Activated T-helper 1 cell treated with anti-CD3 and anti-CD28 coated beads, Interleukin-2, amount 50 U/mL, for 16 hours (primary cell): ENCODE results near the gene ERO1A.

ENCODE experiments used
- DNase-seq, 2 donors: peaks; one replicate each; pipeline ENCODE4 v3.0.0-alpha.2; 2020; ENCODE audit warnings: low read depth in 1 of 2, low spot score in 1 of 2

The ERO1A gene

DNA sequence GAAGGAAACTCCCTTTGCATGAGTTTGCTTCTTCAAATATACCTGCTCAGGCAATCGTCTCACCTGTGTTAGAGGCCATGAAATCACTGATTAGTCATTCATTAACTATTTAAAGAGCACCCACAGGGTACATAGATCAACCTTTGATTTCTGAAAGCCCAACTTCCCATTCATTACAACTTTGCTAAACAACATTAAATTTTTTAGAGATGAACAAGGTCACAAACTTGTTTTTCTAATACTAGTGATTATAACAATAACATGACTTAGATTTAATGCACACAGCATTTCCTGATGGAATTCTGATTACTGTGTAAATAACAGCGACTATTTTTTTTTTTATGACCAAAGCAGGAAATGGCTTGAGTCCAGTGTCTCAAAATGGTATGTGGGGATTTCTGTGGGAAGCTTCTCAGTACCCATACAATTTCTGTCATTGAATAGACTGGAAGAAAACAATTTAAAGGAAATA lies 5.4 kb upstream of the ERO1A start:
- DNase-seq = no peak

DNA sequence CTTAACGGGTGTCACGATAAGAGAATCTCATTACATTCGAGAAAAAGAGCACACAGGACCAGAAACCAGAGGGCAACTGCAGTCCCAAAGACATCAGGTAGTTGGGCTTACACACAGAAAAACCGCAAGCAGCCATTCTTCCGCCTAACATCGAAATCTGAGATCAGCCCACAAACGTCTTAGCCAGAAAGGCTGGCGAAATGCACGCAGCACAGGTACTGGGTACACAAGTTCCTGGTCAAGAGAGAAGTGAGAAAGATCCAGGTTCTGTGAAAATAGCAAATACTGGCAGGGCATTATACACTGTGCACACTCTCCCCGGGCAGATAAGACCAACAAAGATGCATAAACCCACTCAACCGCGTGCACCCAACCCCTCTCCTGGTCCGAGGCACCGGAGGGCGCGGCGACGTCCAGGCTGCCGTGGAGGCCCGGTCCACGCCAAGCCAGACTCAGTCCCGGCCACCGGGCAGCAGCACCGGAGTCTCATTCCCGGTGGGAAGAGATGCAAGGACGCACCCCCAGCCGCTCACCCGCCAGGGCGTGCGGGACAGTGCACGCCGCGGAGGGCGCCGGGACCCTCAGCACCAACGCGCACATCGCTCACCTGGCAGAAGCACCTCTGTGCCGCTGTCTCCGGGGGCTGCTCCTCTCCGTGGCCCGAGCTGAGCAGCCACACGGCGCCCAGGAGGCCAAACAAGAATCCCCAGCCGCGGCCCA lies 437 bp downstream of the ERO1A start:
- peak; percentile 30 to 33 for DNase-seq

DNA sequence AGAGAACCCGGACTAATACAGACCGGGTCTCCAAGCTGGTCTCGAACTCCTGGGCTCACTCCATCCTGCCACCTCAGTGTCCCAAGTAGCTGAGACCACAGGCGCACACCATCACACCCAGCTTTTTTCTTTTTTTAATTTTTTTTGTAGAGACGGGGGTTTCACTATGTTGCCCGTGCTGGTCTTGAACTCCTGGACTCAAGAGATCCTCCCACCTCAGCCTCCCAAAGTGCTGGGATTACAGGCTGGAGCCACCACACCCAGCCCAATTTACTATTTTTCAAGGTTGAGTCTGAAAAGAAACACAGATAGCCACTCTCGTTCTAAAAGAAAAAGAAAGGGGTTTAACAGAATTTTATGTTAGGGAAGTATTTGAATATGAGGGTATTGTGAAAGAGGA lies 1.8 kb downstream of the ERO1A start:
- no peak for DNase-seq

DNA sequence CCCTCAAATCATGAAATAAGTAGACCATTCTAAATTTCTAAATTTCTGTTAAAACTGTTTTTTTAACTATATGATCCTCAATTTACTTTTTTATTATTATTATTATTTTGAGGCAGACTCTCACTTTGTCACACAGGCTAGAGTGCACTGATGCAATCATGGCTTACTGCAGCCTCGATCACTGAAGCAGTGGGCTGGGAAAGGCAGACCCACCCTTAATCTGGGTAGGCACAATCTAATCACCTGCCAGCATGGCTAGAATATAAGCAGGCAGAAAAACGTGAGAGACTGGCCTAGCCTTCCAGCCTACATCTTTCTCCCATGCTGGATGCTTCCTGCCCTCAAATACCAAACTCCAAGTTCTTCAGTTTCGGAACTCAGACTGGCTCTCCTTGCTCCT lies 2.3 kb downstream of the ERO1A start:
- no peak for DNase-seq

DNA sequence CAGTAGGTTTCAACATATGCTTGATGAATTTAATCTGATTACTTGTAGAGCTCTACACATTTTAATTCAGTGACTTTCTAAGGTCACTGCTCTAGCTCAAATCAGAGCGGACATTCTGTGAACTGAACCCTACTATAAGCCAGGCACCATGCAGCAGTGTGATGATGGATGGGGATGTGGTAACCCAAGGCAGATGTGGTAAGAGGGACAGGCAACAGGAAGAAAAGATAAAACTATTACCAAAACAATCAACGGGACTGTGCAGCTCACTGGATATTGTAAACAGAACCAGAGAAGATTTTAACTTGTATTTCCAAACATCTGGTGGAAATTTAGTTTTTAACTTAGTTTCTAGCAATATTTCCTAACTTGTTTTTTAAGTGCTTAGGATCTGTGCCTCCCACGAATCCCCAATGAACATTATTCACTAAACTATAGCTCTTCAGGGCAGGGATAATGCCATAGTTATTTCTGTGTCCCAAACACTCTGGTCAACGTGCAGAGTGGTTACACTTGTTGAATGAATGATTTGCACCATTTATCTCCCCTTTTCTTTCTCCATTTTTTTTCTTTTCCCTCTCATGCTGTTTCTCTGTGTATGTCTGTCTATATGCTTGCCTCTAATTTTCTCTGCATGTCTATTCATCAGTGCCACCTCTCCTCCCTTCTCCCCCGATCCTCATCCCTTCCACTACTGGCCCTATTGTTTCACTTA lies 3.0 kb downstream of the ERO1A start:
- no peak for DNase-seq

DNA sequence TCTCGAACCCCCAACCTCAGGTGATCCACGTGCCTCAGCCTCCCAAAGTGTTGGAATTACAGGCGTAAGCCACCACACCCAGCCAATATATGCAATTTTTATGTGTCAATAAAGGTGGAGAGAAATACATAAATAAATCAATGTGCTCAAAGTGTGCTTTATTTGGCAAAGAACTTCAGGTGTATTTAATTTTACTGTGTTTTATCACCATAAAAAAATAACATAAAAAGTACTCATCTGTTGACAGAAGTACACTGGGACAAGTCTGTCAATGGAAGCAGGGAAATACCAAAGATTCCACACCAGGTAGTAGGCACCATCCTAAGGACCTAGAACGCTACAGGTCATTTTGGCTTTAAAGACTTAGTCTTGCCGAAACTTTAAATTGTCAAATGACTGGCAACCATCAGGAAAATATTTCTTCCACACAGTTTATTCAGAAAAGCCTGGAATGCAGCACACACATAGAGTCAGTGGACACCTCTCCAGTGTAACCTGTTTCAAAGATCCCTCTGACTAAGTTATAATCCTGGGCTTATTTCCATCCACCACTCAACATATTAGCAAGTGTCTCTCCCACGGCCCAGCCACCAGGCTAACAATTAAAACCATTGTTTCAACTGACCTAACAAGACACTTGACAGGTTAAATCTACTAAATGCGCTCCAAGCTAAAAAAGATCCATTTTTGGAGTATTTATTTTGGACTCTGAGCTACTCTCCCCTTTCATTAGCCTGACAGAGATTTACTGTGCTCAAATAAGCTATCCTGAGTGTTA lies 4.2 kb downstream of the ERO1A start:
- no peak for DNase-seq

DNA sequence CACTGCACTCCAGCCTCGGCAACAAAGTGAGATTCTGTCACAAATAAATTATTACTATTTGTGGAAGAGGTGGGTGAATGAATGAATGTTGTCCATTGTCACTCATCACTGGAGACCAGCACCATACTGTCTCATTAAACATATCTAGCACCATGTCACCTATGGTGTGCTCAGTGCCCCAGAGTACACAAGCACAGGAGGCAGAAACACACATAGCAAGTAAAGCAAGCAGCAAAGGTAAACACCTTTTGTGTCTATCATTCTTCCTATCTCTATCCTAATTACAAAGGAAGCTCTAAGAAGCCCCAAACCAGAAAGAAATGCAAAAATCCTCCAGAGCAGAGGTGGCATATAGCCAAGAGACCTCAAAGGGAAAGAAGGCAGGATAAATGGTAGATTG lies 9.2 kb downstream of the ERO1A start:
- no peak for DNase-seq

DNA sequence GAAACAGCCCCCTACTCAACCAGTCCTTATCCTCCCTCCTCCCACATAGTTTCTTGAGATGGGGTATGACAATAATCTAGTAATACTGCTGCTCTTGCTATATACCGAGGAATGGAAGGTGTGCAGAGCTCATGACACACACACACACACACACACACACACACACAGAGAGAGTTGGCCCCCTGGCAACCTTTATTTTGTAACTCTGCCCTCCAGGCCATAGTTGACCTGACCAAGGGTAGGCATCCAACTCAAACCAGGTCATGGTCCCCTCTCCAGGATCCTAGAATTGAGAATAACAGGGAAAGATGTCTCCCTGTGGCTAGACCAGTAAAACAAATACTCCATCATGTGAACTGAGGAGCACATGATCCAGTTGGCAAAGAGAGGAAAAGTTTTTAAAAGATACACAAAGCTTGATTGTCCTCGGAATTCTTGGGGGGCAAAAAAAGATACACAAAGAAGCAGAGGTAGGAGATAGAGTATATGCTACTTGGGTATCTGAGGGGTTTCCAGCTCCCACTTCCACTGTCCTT lies 11.3 kb downstream of the ERO1A start:
- DNase-seq = no peak

DNA sequence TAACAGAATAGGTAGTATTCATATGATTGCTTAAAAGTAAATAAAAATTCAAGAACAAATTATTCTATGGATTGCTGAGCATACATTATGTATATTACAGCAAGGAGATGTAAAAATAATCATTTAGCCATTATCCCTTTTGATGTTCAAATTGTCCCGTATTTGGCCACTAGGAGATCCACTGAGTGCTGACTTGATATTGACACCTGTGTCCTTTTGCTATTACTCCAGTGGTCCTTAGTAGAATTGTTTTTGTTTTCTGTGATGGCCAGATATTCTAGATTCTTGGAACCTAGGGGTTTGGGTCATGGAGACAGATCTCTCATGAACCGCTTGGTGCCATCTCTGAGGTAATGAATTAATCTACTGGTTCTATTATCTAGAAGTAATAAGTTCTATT lies 16.8 kb downstream of the ERO1A start:
- DNase-seq = no peak

DNA sequence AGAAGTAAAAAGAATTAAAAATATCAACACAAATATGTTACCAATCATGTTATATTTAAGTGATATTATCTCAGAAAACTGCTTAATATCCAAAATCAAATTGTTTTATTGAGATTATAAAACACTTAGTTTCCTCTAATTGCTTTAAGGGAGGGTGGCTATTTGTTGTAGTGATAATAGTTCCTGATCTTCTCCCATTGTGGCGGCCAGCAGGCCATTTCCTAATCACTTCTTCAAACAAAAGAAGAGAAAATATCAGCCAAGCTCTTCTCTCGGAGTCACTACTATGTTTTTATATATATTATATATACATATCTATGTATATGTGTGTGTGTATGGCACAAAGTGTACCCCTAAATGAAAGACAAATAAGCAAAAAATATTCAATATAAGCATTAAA lies 31.5 kb downstream of the ERO1A start:
- no peak for DNase-seq

DNA sequence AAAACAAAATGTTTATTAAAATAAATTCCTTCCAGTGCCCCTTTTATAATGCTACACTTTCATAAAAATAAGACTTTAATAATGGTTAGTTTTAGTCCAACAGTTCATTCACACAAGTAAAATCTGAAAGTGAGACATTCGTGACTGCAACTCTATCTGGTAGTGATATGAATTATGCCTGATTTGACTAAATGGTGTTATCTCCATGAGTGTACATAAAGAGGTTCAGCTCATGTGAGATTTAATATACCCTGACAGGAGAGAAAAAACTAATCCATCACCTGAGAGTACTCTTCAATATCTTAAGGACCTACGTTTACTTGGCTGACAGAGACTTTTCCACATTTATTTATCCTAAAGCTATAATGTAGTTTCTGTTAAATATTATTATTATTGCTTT lies 34.0 kb downstream of the ERO1A start:
- no peak for DNase-seq

DNA sequence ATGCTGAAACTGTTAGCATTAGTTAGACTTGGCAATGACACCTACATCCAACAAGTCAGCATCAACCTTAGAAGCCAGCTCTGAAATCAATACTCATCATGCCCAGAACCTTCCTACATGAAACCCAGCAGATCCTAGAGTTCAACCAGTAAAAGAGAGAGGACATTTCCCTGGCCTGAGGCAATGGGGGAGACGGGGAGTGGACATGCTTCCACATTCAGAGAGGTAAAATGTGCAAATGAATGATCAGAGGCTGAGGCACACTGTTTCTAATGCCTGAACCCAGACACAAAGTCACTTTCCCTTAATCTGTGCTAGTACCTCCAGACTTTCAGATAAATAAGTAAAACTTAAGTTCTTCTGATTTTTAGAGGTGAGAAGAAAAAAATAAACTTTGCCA lies 34.5 kb downstream of the ERO1A start:
- DNase-seq = no peak

DNA sequence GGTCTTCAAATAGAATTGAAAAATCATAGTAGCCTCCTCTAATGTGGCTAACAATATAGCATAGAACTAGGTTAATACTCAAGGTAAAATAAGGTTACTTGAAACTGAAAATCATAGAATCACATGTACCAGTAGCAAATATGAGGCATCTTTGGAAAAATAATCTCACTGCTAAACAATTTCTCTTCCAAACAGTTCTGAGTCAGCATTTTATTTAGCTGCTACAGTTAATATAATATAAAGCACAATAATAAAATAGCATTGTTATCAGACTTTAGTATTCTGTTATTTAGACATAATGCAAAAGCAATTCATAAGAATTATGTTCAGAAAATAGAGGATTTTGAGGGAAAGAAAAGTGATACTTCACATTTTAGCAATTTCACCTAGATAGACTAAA lies 35.0 kb downstream of the ERO1A start:
- no peak for DNase-seq

DNA sequence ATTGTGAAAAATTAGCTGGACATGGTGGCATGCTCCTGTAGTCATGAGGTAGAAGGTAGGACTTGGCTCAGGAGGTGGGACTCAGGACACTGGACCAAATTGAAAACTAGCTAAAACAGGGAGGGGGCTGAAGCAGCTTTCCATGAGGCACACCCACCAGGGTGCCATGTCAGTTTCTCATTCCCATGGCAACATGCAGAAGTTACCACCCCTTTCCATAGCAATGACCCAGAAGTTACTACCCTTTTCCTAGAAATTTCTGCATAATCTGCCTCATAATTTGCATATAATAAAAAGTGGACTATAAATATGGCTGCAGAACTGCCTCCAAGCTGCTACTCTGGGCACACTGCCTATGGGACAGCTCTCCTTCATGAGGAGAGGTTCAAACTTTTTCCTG lies 38.5 kb downstream of the ERO1A start:
- DNase-seq = no peak

DNA sequence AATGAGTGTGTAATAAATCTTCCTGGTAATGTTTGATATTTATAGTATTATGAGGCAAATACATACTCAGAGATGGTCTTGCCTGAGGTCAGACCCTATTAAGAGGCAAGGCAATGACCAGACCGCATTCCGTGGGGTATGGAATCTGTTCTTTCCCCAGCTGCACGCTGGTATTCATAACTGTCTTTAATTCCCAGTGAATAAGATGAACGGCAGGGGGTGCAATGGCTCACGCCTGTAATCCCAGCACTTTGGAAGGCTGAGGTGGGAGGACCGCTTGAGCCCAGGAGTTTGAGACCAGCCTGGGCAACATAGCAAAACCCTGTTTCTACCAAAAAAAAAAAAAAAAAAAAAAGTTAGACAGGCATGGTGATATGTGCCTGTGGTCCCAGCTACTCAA lies 44.6 kb downstream of the ERO1A start:
- no peak for DNase-seq

DNA sequence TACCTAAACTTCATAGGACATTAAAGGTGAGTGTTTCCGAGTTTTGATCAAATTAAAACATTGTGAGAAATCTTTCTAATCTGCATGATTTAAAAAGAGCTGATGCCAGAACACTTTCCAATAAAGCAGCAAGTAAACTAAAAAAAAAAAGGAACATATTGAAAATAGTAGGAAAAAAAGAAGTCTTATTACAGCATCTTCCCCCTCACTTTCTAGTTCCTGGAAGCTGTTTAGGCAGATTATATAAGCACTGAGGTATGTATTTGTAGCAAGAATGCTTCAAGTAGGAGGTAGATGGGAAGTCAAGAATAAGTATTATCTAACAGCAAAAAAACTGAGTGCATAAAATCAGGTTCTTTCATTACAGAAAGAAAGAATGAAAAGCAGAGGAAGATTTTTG lies 45.8 kb downstream of the ERO1A start:
- no peak for DNase-seq

DNA sequence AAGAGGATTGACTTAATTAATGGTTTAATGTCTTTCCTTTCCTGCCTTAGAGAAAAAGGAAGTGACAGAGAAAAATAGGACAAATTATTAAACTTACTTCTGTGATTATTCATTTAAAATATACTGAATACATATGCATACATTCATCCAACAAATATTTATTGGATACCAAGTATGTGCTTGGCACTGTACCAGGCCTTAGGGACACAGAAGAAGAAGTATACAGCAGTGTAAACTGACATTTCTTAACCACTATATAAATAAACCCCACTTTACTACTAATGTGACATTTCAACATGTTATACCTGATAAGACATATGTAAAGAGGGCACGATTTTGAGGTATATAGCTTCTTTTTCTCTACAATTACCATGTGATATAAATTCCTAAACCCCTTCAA lies 53.6 kb downstream of the ERO1A start:
- DNase-seq = no peak

DNA sequence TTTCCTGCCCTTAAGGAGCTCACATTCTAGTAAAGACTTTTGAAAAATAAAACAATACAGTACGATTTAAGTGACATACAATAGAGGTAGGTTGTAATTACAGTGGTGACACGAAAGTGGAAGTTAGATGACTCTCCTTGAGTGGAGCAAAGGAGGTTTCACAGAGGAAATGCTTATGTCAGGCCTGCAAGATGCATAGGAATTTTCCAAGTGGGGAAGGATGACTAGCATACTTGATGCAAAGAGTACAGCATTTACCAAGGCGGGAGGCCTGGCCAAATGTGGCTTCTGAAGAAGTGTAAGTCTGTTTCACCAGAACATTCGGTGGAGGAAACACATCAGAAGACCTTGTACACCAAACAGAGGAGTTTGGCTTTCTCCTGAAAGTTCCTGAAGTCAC lies 55.2 kb downstream of the ERO1A start:
- DNase-seq = no peak

DNA sequence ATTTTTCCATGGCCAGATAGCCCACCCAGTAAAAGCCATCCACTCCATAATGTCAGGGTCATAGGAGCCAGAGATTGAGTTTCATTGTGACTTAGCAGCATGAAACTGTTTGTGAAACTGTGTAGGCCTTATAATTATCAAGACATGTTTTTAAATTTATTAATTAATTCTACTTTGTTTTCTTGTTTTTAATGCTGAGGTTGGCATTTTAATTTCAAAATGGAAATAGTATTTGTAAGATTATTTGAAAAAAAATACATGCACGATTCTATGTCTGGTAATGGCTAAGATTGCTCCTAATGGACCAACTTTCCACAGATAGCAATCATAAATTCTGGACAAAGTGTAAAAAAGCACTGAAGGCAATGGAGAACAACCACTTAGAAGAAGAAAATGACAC lies 75.7 kb downstream of the ERO1A start:
- DNase-seq = no peak

DNA sequence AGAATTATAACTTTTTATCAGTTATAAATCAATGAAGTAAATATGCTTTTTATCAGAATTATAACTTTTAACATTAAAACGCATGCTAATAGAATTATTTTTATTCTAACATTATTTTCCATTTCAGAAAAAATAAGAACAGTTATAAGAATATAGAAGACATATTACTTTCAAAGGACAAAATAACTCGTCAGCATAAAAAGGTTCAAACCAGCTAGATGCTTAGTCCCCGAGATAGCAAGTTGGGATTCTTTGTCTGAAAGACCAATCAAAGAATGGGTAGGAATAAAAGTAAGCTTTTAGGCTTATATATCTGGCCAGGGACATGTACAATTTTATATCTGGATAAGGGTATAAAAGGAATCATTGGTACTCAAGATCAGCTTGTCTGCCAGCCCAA lies 76.8 kb downstream of the ERO1A start:
- DNase-seq = no peak

DNA sequence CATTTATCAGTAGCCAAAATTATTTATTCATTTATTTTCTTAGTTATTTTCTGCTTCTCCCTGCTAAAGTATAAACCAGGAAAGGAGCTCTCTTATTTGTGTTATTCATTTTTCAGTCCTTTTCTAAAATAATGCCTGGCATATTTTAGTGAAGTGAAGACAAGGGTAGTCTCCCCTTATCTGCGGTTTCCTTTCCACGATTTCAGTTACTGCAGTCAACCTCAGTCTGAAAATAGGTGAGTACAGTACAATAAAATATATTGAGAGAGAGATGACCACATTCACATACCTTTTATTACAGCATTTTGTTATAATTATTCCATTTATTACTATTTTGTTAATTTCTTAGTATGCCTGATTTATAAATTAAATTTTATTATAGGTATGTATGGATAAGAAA lies 85.2 kb downstream of the ERO1A start:
- no peak for DNase-seq
